Left cardiac atrium (tissue), 4 donors: Measurements from ENCODE around the gene FGFR3. TPM values are rescaled to one million over a fixed set of nuclear protein-coding genes. Genes with fewer than 3 reads are reported as not detected.
A peak's percentile ranks its signal among the peaks of the same experiment; 100 is the strongest.
"Not testable (repeated sequence)": the region's sequence is repeated elsewhere in the genome, so short reads cannot be mapped to it uniquely, and the experiment has no call there.

Experiments
- ATAC-seq, 2 donors: fragments of 200-7000 bp; cut with Tn5 transposase; one replicate each; pipeline ENCODE4 v1.9.1; 2020; ENCODE audit warnings: mild to moderate bottlenecking in 2 of 2, moderate library complexity in 2 of 2
- DNase-seq: peaks from one replicate; pipeline ENCODE4 v3.0.0-alpha.2; 2020
- intact Hi-C, 2 donors: fragments of 100-400 bp; cut with DNase I; formaldehyde crosslinking; loops; one replicate each; pipeline versions ENCODE4 v1.14.1 to v1.15.1; 2022 to 2023
- total RNA-seq, 2 donors: library from RNA; stranded (reverse); fragmentation: NEBNext Ultra II Directional; extraction: Animal tissue kit (Norgen Biotek cat#: 25700); gene quantifications; one replicate each; pipeline ENCODE4 v1.2.1, GENCODE V29; 2021
- donor health status: DM: no; HTN: yes; CAD: no.
- donor health status: DM: no; HTN: yes; CAD: no; lungs with severe emphysema.
- donor health status: DM: yes; HTN: yes; CAD: no.
- donor health status: Dilated cardiomyopathy.

FGFR3 gene
- total RNA-seq, 2 donors from 2014 or later = 1.6 to 5.4 TPM

GRCh38 chr4:1822568-1823544, 29.8 kb downstream of the FGFR3 start:
- DNase-seq = no peak
- ATAC-seq = no peak
- intact Hi-C loops = no loop called here

GRCh38 chr4:1823545-1823932, 30.4 kb downstream of the FGFR3 start:
- no peak for ATAC-seq
- DNase-seq = no peak
- intact Hi-C loops = no loop called here

GRCh38 chr4:1824746-1825145, 31.7 kb downstream of the FGFR3 start:
- no peak for ATAC-seq
- DNase-seq = no peak
- intact Hi-C loops = no loop called here

- DNase-seq = no peak
- ATAC-seq = no peak
- intact Hi-C loops = no loop called here
These were observed 32.2 kb downstream of the FGFR3 start for GRCh38 chr4:1825326-1825725.

GRCh38 chr4:1826531-1827350, 33.6 kb downstream of the FGFR3 start:
- ATAC-seq (no peak), DNase-seq (no peak)
- intact Hi-C loops = no loop called here

GRCh38 chr4:1830234-1830633, 37.1 kb downstream of the FGFR3 start:
- intact Hi-C loops = no loop called here
- DNase-seq = no peak
- ATAC-seq = no peak

- DNase-seq (no peak), ATAC-seq (no peak)
- intact Hi-C loops = no loop called here
These were observed 37.6 kb downstream of the FGFR3 start for GRCh38 chr4:1830642-1831228.

GRCh38 chr4:1831331-1831730, 38.2 kb downstream of the FGFR3 start:
- DNase-seq (no peak), ATAC-seq (no peak)
- intact Hi-C loops = no loop called here

- intact Hi-C loops = no loop called here
- no peak for ATAC-seq
These were observed 39.6 kb downstream of the FGFR3 start for GRCh38 chr4:1832690-1833089.

GRCh38 chr4:1833307-1834046, 40.4 kb downstream of the FGFR3 start:
- ATAC-seq = no peak
- intact Hi-C loops = no loop called here
- DNase-seq = no peak

More at GRCh38 chr4:1832690-1833089, 39.6 kb downstream of the FGFR3 start:
- DNase-seq = no peak

- intact Hi-C loops = no loop called here
- DNase-seq (no peak), ATAC-seq (no peak)
These were observed 41.1 kb downstream of the FGFR3 start for GRCh38 chr4:1834047-1834775.

GRCh38 chr4:1835836-1836235, 42.7 kb downstream of the FGFR3 start:
- DNase-seq, ATAC-seq, intact Hi-C loops: not testable (repeated sequence)

GRCh38 chr4:1836650-1837049, 43.6 kb downstream of the FGFR3 start:
- DNase-seq (no peak), ATAC-seq (no peak)
- intact Hi-C loops = no loop called here

GRCh38 chr4:1837069-1837468, 44.0 kb downstream of the FGFR3 start:
- DNase-seq = no peak
- no peak for ATAC-seq
- intact Hi-C loops = no loop called here

- DNase-seq (no peak), ATAC-seq (no peak)
- intact Hi-C loops = no loop called here
These were observed 46.2 kb downstream of the FGFR3 start for GRCh38 chr4:1839282-1839681.

GRCh38 chr4:1841201-1841886, 48.3 kb downstream of the FGFR3 start:
- ATAC-seq (no peak), DNase-seq (no peak)
- intact Hi-C loops = no loop called here

- no peak for DNase-seq
- no peak for ATAC-seq
- intact Hi-C loops = no loop called here
These were observed 48.8 kb downstream of the FGFR3 start for GRCh38 chr4:1841887-1842210.

- ATAC-seq (peak; percentile 23 to 25), DNase-seq (no peak)
- intact Hi-C loops = no loop called here
These were observed 49.3 kb downstream of the FGFR3 start for GRCh38 chr4:1842339-1842895.
